CD1c-positive myeloid dendritic cell (primary cell): Measurements from ENCODE around the gene TEX55.
"Not testable (repeated sequence)": the region's sequence is repeated elsewhere in the genome, so short reads cannot be mapped to it uniquely, and the experiment has no call there.

ENCODE experiments used
- DNase-seq: peaks from one replicate; pipeline ENCODE4 v3.0.0-alpha.2; 2016; ENCODE audit errors: extremely low spot score

The TEX55 gene

GRCh38 chr3:119160815-119161214, 14.8 kb downstream of the TEX55 start:
- DNase-seq, result no peak

DNA sequence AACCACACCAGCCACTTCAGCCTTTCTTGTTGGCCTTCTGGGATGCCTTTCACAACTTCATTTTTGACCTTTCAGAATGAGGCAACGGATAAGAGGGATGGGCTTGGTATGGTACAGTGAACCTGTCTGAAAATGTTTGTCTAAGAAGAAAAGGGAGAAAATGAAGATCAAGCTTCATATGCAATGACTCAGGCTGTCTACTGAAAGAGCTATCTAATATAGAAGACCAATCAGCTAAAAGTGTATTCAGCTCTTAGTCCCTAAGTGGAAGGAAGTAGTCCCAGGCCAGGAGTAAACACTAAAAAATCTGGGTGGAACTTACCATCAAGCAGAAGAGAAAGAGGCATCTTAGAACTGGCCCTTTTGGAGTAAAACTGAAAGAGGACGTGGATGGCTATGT, 15.3 kb downstream of the TEX55 start:
- DNase-seq, result no peak

GRCh38 chr3:119164745-119165144, 18.8 kb downstream of the TEX55 start:
- DNase-seq, result not testable (repeated sequence)

GRCh38 chr3:119170821-119171220, 24.9 kb downstream of the TEX55 start:
- DNase-seq, result no peak

DNA sequence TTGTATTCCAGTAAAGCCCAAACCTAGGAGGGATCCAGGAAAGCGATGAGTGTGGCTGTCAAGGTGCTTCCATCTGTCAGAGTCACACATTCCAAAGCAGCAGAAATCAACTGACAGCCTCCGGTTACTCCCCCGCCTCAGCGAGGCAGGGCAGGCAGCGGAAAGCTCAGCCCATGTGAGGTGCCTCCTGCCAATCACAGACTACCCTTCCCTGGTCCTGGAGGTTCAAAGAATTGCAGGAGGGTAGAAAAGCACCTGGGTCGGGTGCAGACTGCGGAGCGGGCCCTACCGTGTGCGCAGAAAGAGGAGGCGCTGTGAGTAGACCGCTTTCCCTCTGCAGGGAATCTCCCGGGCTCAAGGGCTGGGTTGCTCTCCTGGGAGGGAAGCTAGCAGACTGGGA, 27.4 kb downstream of the TEX55 start, which contains the start of gene UPK1B:
TSS of gene UPK1B (plus strand) at position 274 of the 400 bp plus-strand sequence. CDS start 13,144 bp downstream, outside the sequence.
- DNase-seq, result no peak

- DNase-seq, result no peak
These were observed 30.1 kb downstream of the TEX55 start for GRCh38 chr3:119175872-119176756.

DNA sequence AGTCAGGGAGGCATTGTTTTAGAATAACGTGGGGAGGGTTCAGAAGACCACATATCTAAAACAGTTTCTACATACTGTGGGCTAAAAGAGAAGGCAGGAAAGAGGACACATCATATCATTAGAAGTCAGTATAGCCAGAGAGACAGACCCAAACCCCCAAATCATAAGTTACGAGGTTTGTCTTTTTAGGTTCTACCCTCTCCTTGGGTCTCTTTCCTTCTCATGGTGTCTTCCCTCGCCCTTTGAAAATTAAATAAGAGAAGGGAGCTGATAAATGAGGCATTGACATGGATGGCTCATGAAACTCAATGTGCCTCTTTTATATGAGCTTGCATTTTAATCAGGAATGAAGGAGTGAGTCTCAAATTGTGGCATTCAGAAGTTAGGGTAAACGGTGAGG, 30.8 kb downstream of the TEX55 start:
- DNase-seq, result no peak

- no peak for DNase-seq
These were observed 31.4 kb downstream of the TEX55 start for GRCh38 chr3:119177321-119177720.

DNA sequence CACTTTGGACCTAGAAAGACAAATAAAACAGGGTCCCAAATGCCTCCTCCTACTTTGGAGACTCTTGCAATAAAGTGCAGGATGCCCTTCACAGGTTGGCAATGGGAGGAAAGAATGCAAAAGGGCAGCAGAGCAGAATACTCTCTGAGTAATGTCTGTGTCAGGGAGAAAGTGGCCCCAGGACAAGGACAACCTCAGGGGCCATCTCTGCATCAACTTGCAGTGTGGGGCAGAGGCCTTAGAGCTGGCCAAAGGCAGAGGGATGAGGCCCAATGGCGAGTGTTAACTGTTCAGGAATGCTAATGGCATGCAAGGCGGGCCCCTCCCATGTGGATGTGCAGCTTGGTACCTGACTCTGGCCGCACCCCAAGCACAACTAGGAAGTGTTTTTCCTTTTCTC, 35.8 kb downstream of the TEX55 start:
- no peak for DNase-seq

GRCh38 chr3:119184111-119184510, 38.1 kb downstream of the TEX55 start:
- no peak for DNase-seq

DNA sequence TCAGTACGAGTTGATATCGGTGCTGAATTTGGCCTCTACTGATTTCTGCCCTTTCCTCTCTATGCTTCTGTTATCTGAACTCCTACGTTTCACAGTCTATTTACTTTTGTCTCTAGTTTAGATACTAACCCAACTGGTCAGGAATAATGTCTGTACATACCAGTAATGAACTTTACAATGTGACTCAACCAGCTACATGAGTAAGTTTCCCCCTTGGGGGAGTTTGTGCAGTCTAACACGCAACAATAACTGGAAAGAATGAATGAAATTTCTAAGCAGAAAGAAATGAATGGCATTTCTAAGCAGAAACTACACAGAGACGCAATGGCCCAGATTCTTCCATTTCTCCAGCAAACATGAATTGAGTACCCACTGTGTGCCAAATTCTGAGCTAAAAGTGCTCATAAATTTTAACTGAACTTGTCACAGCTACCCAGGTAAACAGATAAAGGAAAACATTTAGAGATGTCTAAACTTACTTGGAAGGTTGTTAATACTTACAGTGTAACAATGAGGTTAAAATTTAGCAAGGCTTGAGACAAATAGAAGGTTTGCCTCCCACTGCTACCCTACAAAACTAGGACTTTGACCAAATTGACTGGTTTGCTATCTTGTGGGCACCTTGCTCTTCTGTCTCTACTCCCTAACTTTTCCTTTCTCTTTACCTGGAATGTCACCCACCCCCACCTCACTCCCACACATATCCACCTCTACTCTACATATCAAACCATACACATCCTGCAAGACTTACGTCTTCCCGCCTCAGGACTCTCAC, 39.0 kb downstream of the TEX55 start:
- DNase-seq, result no peak

DNA sequence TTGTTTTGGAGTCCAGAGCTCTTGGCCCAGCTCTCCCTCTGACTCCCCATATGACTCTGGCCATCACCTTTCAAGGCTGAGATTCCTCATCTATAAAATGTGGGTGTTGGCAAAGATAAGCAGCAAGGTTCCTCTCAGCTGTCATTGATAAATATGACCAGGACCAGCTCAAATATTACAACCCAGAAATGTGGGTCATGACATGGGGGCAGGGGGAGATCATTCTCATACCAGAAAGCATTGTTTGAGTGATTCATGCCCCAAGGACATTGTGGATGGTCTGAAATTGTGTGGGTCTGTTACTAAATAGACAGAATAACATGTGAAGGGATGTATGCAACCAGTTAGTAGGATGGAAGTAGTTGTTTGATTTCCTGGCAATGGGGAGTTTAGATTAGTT, 41.3 kb downstream of the TEX55 start:
- no peak for DNase-seq

DNA sequence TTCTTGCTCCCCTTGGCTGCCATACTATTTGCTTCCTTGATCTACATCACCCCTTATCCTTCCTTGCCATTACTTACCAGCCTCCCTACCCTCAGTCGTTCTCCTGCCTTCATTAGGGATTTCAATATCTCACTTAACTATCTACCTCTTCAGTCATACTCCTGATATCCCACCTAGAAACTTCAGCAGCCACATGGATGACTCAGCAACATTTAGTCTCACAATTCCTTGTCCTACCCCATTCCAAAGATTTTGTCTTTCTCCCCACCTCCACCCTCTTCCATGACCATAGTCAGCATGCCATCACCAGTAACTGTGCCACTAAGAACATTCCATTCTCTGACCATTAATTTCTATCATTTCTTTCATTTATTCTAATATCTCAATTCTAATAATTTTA, 45.8 kb downstream of the TEX55 start:
- DNase-seq, result no peak

DNA sequence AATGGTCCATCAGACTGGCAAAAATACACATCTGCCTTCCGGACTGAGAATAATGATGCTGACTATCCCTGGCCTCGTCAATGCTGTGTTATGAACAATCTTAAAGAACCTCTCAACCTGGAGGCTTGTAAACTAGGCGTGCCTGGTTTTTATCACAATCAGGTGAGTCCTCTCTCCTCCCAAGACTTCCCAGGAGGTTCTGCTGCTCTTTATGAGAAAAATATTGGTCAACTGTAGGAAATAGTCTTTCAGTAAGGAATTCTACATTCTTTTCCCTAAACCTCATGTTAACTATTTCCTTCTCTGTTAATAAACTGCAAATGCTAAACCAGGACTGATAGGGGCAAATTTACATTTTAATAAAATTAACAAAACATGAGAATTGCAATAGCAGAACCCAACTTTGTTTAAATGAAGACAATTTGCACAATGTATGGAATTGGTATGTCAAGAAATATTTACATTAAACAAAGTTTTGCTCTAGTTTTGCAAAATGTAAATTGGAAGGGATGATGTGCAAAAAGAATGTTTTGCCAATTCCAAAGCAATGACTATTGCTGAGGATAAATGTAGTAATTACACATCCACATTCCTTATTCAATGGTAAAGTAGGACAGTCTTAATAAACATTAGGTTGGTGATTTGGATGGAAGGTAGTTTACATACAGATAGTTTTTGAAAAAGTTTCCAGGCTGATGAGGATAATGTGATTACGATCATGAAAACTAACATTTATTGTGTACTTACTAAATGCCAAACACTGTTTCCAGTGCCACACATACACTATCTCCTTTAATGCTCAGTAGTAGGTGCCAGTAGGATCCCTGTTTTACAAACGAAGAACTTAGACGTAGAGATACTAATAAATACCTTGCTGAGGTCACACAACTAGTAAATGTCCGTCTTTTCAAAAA, 48.5 kb downstream of the TEX55 start:
- no peak for DNase-seq

DNA sequence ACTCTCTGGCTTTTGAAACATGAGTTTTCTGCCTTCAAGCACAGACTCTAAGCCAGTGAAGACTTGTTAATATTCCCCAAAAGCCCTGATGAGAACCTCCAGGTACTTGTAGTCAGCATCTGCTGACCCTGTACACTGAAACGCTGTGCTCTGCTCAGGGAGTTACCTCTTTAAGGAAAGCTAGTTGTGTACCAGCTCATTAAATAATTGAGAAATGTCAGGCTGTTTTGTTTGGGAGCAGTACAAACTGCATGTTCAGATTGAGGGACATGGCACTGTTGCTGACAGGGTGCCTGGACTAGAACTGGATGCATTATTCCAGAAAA, 49.1 kb downstream of the TEX55 start:
- DNase-seq, result no peak

- DNase-seq, result no peak
These were observed 49.9 kb downstream of the TEX55 start for GRCh38 chr3:119195911-119196310.
